Neural crest cell (in vitro differentiated cells): Measurements from ENCODE around the gene FBN3. TPM values are rescaled to one million over a fixed set of nuclear protein-coding genes. Genes with fewer than 3 reads are reported as not detected.

Experiments used
- DNase-seq: peaks from one replicate; pipeline ENCODE4 v3.0.0; 2021; ENCODE audit warnings: low read depth, mixed read lengths, low spot score
- H3K27ac Mint-ChIP-seq: one replicate; pipeline ENCODE4 v1.8.0; 2021; ENCODE audit warnings: mild to moderate bottlenecking, mixed read lengths; ENCODE audit not compliant: unreplicated experiment
- H3K27me3 Mint-ChIP-seq: 2 replicates; pipeline ENCODE4 v1.8.0; 2021; ENCODE audit warnings: low read depth, mild to moderate bottlenecking, mixed read lengths
- H3K36me3 Mint-ChIP-seq: 2 replicates; pipeline ENCODE4 v1.8.0; 2021; ENCODE audit warnings: low read depth, mild to moderate bottlenecking, mixed read lengths
- H3K4me1 Mint-ChIP-seq: 2 replicates; pipeline ENCODE4 v1.8.0; 2021; ENCODE audit warnings: mixed read lengths
- H3K4me3 Mint-ChIP-seq: one replicate; pipeline ENCODE4 v1.8.0; 2021; ENCODE audit warnings: mild to moderate bottlenecking, mixed read lengths
- H3K9me3 Mint-ChIP-seq: 2 replicates; pipeline ENCODE4 v1.8.0; 2021; ENCODE audit warnings: mixed read lengths
- long read RNA-seq: library from polyadenylated mRNA; unstranded; transcript quantifications from one replicate; pipeline ENCODE4 v2.0.0, GENCODE V29; 2020
- total RNA-seq: library from RNA; stranded (reverse); gene quantifications from 2 replicates; pipeline ENCODE4 v1.2.1, GENCODE V29; 2021
- TF ChIP-seq, protein P1 (sequence below): fragments of 200-600 bp; sonication (generic); conservative IDR thresholded peaks from 2 replicates; pipeline ENCODE4 v1.5.0; 2021; ENCODE audit warnings: antibody characterized with exemption, mild to moderate bottlenecking

The FBN3 gene
- total RNA-seq: 12.8 and 13.9 TPM in 2 replicates
- long read RNA-seq, partial matches to known transcripts: 1 of 1 reads
- long read RNA-seq, other reads (novel, unspliced or antisense): 0 of 1 reads

DNA sequence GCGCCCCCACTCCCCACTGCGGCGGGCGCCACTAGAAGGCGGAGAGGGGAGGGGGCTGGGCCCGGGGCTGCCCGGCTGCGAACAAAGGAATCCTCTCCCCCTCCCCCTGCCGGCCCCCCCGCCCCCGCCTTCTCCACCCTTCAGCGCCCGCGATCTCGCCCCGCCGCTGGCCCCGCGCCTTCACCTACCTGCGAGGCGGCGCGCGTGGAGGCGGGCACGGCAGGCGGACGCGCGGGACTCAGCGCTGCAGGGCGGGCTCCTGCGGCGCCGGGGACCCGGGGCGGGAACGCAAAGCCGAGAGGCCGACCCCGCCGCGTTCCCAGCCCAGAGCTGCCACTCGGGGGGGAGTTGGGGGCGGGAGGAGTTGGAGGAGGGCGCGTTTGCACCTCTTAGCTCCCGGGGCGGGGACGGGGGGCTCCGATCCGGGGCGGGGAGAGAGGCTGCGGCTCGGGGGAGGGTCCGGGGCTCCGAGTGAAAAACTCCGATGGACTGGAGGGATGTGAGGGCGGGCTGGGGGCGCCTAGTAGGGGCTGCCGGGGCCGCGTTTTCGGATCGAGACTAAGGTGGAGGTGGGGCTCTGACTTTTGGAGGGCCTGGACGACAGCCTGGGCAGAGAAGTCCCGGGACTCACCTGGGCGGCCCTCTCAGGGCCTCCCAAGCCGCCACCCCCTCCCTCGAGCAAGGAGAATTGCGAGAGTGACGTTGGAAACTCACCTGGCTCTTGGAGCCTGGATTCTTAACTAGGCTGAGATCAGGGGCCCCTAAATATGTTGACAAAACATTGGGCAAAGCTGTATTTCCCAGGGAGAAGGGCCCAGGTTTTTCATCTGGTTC lies at the start of gene FBN3:
Gene FBN3, minus strand, starts transcription at position 332 of the 834 bp plus-strand sequence. CDS start 2,112 bp downstream, outside the sequence.
- Mint-ChIP-seq H3K4me3 (peak within 1 kb of the TSS; percentile 84), H3K36me3 (no peaks in the 10 kb centered on the region), H3K27me3 (peaks cover 52% of the 10 kb centered on the region), H3K9me3 (no peaks in the 10 kb centered on the region), H3K27ac (peak within 1 kb of the TSS; percentile 84), H3K4me1 (peaks cover 11% of the 10 kb centered on the region)
- TF ChIP-seq, protein P1, sequence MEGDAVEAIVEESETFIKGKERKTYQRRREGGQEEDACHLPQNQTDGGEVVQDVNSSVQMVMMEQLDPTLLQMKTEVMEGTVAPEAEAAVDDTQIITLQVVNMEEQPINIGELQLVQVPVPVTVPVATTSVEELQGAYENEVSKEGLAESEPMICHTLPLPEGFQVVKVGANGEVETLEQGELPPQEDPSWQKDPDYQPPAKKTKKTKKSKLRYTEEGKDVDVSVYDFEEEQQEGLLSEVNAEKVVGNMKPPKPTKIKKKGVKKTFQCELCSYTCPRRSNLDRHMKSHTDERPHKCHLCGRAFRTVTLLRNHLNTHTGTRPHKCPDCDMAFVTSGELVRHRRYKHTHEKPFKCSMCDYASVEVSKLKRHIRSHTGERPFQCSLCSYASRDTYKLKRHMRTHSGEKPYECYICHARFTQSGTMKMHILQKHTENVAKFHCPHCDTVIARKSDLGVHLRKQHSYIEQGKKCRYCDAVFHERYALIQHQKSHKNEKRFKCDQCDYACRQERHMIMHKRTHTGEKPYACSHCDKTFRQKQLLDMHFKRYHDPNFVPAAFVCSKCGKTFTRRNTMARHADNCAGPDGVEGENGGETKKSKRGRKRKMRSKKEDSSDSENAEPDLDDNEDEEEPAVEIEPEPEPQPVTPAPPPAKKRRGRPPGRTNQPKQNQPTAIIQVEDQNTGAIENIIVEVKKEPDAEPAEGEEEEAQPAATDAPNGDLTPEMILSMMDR: no peak
- no peak for DNase-seq

DNA sequence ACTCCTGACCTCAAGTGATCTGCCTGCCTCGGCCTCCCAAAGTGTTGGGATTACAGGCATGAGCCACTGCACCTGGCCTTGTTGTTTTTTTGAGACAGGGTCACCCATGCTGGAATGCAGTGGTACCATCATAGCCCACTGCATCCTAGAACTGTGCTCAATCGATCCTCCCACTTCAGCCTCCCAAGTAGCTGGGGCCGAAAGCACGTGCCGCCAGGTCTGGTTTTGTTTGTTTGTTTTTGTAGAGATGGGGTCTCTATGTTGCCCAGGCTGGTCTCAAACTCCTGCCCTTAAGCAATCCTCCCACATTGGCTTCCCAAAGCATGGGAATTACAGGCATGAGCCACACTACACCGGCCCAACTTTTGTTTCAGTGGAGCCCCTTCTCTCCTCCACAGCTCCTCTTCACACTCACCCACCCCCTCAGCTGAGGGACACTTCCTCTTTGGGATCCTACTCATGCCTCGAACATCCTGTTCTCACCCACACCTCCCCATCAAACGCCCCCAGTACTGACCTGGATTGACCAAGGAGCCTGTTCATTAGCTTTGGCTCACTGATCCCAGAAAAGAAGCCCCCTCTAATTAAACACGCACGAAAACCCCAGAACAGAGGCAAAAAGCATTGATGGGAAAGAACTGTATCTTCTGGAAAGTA lies 47.0 kb upstream of the FBN3 start:
- Mint-ChIP-seq H3K27ac (no peak overlapping the region), H3K4me1 (peaks cover 22% of the 10 kb centered on the region), H3K27me3 (peaks cover 5% of the 10 kb centered on the region), H3K36me3 (no peaks in the 10 kb centered on the region), H3K4me3 (no peak overlapping the region), H3K9me3 (no peaks in the 10 kb centered on the region)
- TF ChIP-seq, protein P1: no peak
- no peak for DNase-seq

DNA sequence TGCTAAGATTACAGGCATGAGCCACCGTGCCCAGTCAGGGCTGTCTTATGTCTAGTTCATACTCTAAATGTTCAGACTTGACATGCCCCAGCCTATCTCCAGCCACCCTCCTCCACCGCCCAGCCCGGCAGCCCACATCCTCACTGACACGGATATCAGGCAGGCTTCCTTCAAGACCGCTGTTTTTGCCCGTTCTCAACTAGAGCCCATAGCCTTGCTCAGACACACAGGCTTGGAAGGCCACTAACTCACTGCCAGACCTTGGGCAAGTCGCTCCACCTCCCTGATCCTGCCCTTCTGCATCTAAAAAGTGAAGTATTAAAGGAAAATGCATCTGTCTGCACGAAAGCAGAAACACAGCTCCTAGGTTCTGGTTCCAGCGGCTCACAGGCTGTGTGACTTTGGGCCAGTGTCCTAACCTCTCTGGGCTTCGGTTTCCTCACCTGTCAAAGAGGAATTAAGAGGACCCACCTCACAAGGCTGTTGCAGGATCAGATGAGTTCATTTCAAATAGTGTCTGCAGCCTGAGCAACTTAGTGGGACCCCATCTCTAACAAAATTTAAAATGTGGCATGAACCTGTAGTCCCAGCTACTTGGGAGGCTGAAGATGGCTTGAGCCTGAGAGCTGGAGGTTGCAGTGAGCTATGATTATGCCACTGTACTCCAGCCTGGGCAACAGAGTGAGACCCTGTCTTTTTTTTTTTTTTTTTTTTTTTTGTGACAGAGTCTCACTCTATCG lies 45.3 kb upstream of the FBN3 start:
- H3K36me3 Mint-ChIP-seq: no peaks in the 10 kb centered on the region
- H3K9me3 Mint-ChIP-seq: no peaks in the 10 kb centered on the region
- no peak overlapping the region for H3K4me3 Mint-ChIP-seq
- H3K27ac Mint-ChIP-seq: peak overlapping the region; percentile 50
- no peak for DNase-seq
- TF ChIP-seq, protein P1: no peak
- H3K4me1 Mint-ChIP-seq: peaks cover 22% of the 10 kb centered on the region
- no peaks in the 10 kb centered on the region for H3K27me3 Mint-ChIP-seq

DNA sequence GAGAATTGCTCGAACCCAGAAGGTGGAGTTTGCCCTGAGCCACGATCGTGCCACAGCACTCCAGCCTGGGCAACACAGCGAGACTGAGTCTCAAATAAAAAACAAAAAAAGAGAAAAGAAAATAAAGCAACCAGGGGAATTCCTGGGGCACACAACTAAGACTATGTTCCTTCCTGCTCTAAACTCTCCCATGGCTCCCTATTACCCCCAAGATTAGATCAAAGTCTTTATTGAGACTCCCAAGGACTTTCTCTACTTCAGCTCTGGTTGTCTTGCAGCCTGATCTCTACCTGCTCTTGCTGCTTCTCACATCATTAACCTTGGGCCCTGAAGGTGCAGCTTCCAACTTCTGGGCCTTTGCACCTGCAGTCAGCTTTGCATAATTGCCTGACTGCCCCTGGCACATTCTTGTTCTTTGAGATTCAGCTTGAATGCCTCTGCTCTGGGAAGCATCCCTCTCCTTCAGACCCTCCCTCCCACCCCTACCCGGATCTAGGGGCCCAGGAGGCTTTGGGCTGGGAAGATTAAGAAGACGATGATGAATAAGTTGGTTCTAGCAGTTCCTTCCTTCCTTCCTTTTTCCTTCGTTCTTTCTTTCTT lies 42.9 kb upstream of the FBN3 start:
- H3K4me3 Mint-ChIP-seq: no peak overlapping the region
- H3K9me3 Mint-ChIP-seq: no peaks in the 10 kb centered on the region
- no peak overlapping the region for H3K27ac Mint-ChIP-seq
- TF ChIP-seq, protein P1: no peak
- no peak for DNase-seq
- H3K4me1 Mint-ChIP-seq: peaks cover 22% of the 10 kb centered on the region
- H3K27me3 Mint-ChIP-seq: no peaks in the 10 kb centered on the region
- H3K36me3 Mint-ChIP-seq: no peaks in the 10 kb centered on the region
